HepG2 (cell line): ENCODE measurements around the gene PKD1L1. TPM values are rescaled to one million over a fixed set of nuclear protein-coding genes. Genes with fewer than 3 reads are reported as not detected.

Source experiments
- FOXA3 ChIP-seq: IDR thresholded peaks from 2 replicates; pipeline ENCODE4 v1.6.1; 2016; ENCODE audit warnings: missing genetic modification reagents, missing compliant biosample characterization
- FOXC1 ChIP-seq: sonication (generic); formaldehyde crosslinking; IDR thresholded peaks from 2 replicates; pipeline ENCODE4 v1.8.0; 2022; ENCODE audit warnings: mild to moderate bottlenecking, missing genetic modification reagents, borderline replicate concordance
- GMEB1 ChIP-seq: sonication (generic); formaldehyde crosslinking; IDR thresholded peaks from 2 replicates; pipeline ENCODE4 v1.5.1; 2020; ENCODE audit warnings: missing genetic modification reagents, mild to moderate bottlenecking, borderline replicate concordance
- GTF2F1 ChIP-seq: fragments of 150-350 bp; IDR thresholded peaks from 2 replicates; pipeline ENCODE4 v1.6.1; 2014; ENCODE audit warnings: low read length
- HOXA5 ChIP-seq: sonication (generic); formaldehyde crosslinking; IDR thresholded peaks from 2 replicates; pipeline ENCODE4 v1.4.0; 2020; ENCODE audit warnings: missing genetic modification reagents
- MIER2 ChIP-seq: IDR thresholded peaks from 2 replicates; pipeline ENCODE4 v1.6.1; 2016; ENCODE audit warnings: missing biosample characterization, missing genetic modification reagents
- NCOR1 ChIP-seq: fragments of 200-600 bp; sonication (generic); IDR thresholded peaks from 2 replicates; pipeline ENCODE4 v1.7.0; 2017; ENCODE audit warnings: antibody characterized with exemption, low read length, borderline replicate concordance
- NR1H2 ChIP-seq: sonication (generic); formaldehyde crosslinking; IDR thresholded peaks from 2 replicates; pipeline ENCODE4 v1.8.1; 2022; ENCODE audit warnings: low read depth, missing genetic modification reagents, borderline replicate concordance
- PAX8 ChIP-seq: sonication (generic); formaldehyde crosslinking; IDR thresholded peaks from 2 replicates; pipeline ENCODE4 v1.8.0; 2022; ENCODE audit warnings: mild to moderate bottlenecking, missing genetic modification reagents, borderline replicate concordance
- PLRG1 ChIP-seq: fragments of 450-650 bp; conservative IDR thresholded peaks from 2 replicates; pipeline ENCODE4 v1.6.1; 2016
- REXO4 ChIP-seq: sonication (generic); formaldehyde crosslinking; IDR thresholded peaks from 2 replicates; pipeline ENCODE4 v1.8.0; 2022; ENCODE audit warnings: missing genetic modification reagents, mild to moderate bottlenecking, borderline replicate concordance
- SNAPC5 ChIP-seq: sonication (generic); formaldehyde crosslinking; IDR thresholded peaks from 2 replicates; pipeline ENCODE4 v1.8.1; 2023; ENCODE audit warnings: mild to moderate bottlenecking, missing genetic modification reagents, borderline replicate concordance
- TRIM24 ChIP-seq: sonication (generic); formaldehyde crosslinking; IDR thresholded peaks from 2 replicates; pipeline ENCODE4 v1.8.0; 2022; ENCODE audit warnings: mild to moderate bottlenecking, missing genetic modification reagents
- ZFP90 ChIP-seq: sonication (generic); formaldehyde crosslinking; IDR thresholded peaks from 2 replicates; pipeline ENCODE4 v1.8.0; 2022; ENCODE audit warnings: missing genetic modification reagents, mild to moderate bottlenecking, inconsistent platforms, borderline replicate concordance
- ZNF530 ChIP-seq: sonication (generic); formaldehyde crosslinking; IDR thresholded peaks from 2 replicates; pipeline ENCODE4 v1.5.0; 2020; ENCODE audit warnings: low read depth, mild to moderate bottlenecking, missing genetic modification reagents
- ZNF616 ChIP-seq: sonication (generic); formaldehyde crosslinking; IDR thresholded peaks from 2 replicates; pipeline ENCODE4 v1.5.0; 2020; ENCODE audit warnings: low read depth, mild to moderate bottlenecking, missing genetic modification reagents
- ZSCAN5A ChIP-seq: sonication (generic); formaldehyde crosslinking; IDR thresholded peaks from 2 replicates; pipeline ENCODE4 v1.8.0; 2022; ENCODE audit warnings: mild to moderate bottlenecking, missing genetic modification reagents, borderline replicate concordance
- polyA plus RNA-seq, 8 experiments: library from polyadenylated mRNA; depleted of rRNA in 3 of 8; stranded (reverse) in 7 of 8; unstranded in 1 of 8; fragments of >200 nt; fragmentation: Illumina TruSeq in 4 of 8; extraction: Trizol in 4 of 8; gene quantifications; 2 replicates each; pipeline versions ENCODE4 v1.2.1 to v1.2.3, GENCODE V29; 2011 to 2016; ENCODE audit warnings: low read depth in 4 of 8, missing spikeins in 1 of 8, mixed read lengths in 1 of 8; ENCODE audit not compliant: insufficient read depth in 1 of 8
- total RNA-seq, 5 experiments: library from RNA; depleted of rRNA; stranded (reverse); fragments of >200 nt; fragmentation: Illumina TruSeq; extraction: Trizol; gene quantifications; 2 replicates each; pipeline ENCODE4 v1.2.3, GENCODE V29; 2016; ENCODE audit warnings: low read depth in 1 of 5
- TF ChIP-seq, protein P1 (sequence below): sonication (generic); formaldehyde crosslinking; IDR thresholded peaks from 2 replicates; pipeline ENCODE4 v1.9.0; 2022; ENCODE audit warnings: low read depth, missing genetic modification reagents
- TF ChIP-seq, protein P2 (sequence below): IDR thresholded peaks from 2 replicates; pipeline ENCODE4 v1.6.1; 2012; ENCODE audit warnings: inconsistent platforms
- TF ChIP-seq, protein P3 (sequence below): sonication (generic); formaldehyde crosslinking; IDR thresholded peaks from 2 replicates; pipeline ENCODE4 v1.4.0; 2020; ENCODE audit warnings: missing genetic modification reagents

Gene PKD1L1
- total and polyA plus RNA-seq, 2 of the 13 experiments (the other 11 are each of a cell fraction or from before 2014, with no cell fraction given), result 0.01 TPM; not detected in 1

- TF ChIP-seq MIER2 (CRISPR knock-in tag) (peak; percentile 58), GMEB1 (CRISPR knock-in tag) (peak; percentile 30; the same call in 1 of the 2 replicates), SNAPC5 (no peak), GTF2F1 (no peak), HOXA5 (CRISPR knock-in tag) (peak; percentile 100), FOXC1 (CRISPR knock-in tag) (no peak), ZNF530 (no peak), ZFP90 (CRISPR knock-in tag) (no peak; the same call in 1 of the 2 replicates), REXO4 (CRISPR knock-in tag) (no peak), PAX8 (CRISPR knock-in tag) (no peak), PLRG1 (no peak), NCOR1 (peak; percentile 98), NR1H2 (CRISPR knock-in tag) (no peak; the same call in 1 of the 2 replicates), ZNF616 (CRISPR knock-in tag) (no peak), ZSCAN5A (no peak), TRIM24 (no peak; the same call in 1 of the 2 replicates), FOXA3 (CRISPR knock-in tag) (peak; percentile 99)
- TF ChIP-seq, protein P1, sequence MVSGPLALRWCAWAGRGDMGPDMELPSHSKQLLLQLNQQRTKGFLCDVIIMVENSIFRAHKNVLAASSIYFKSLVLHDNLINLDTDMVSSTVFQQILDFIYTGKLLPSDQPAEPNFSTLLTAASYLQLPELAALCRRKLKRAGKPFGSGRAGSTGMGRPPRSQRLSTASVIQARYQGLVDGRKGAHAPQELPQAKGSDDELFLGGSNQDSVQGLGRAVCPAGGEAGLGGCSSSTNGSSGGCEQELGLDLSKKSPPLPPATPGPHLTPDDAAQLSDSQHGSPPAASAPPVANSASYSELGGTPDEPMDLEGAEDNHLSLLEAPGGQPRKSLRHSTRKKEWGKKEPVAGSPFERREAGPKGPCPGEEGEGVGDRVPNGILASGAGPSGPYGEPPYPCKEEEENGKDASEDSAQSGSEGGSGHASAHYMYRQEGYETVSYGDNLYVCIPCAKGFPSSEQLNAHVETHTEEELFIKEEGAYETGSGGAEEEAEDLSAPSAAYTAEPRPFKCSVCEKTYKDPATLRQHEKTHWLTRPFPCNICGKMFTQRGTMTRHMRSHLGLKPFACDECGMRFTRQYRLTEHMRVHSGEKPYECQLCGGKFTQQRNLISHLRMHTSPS, result 0 out of 2 replicates have a peak, but pooled peaks have one; percentile 62
- TF ChIP-seq, protein P2, sequence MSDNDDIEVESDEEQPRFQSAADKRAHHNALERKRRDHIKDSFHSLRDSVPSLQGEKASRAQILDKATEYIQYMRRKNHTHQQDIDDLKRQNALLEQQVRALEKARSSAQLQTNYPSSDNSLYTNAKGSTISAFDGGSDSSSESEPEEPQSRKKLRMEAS, result peak; percentile 38; the same call in 1 of the 2 replicates
- TF ChIP-seq, protein P3, sequence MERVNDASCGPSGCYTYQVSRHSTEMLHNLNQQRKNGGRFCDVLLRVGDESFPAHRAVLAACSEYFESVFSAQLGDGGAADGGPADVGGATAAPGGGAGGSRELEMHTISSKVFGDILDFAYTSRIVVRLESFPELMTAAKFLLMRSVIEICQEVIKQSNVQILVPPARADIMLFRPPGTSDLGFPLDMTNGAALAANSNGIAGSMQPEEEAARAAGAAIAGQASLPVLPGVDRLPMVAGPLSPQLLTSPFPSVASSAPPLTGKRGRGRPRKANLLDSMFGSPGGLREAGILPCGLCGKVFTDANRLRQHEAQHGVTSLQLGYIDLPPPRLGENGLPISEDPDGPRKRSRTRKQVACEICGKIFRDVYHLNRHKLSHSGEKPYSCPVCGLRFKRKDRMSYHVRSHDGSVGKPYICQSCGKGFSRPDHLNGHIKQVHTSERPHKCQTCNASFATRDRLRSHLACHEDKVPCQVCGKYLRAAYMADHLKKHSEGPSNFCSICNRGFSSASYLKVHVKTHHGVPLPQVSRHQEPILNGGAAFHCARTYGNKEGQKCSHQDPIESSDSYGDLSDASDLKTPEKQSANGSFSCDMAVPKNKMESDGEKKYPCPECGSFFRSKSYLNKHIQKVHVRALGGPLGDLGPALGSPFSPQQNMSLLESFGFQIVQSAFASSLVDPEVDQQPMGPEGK (CRISPR knock-in tag), result peak; percentile 89
Observed at GRCh38 chr7:47763063-47763974, 184.9 kb downstream of the PKD1L1 start (continued).
